ENCODE data around the gene SPP1.
"Not testable (repeated sequence)": the region's sequence is repeated elsewhere in the genome, so short reads cannot be mapped to it uniquely, and the experiment has no call there.

- not testable (repeated sequence) for TF ChIP-seq CTCF, EP300 (IDR thresholded peaks at IDR 0.05)
These were observed 39.6 kb upstream of the SPP1 start for GRCh38 chr4:87935954-87936353.
